ENCODE data around the gene ACTN1.
A peak's percentile ranks its signal among the peaks of the same experiment; 100 is the strongest.

The ACTN1 gene

GRCh38 chr14:68884031-68885030 lies 94.8 kb downstream of the ACTN1 start:
- no peak for DNase-seq

GRCh38 chr14:68882235-68882634 lies 96.9 kb downstream of the ACTN1 start:
- DNase-seq = no peak

- no peak for DNase-seq
Observed at GRCh38 chr14:68881396-68881795, 97.7 kb downstream of the ACTN1 start.

DNA sequence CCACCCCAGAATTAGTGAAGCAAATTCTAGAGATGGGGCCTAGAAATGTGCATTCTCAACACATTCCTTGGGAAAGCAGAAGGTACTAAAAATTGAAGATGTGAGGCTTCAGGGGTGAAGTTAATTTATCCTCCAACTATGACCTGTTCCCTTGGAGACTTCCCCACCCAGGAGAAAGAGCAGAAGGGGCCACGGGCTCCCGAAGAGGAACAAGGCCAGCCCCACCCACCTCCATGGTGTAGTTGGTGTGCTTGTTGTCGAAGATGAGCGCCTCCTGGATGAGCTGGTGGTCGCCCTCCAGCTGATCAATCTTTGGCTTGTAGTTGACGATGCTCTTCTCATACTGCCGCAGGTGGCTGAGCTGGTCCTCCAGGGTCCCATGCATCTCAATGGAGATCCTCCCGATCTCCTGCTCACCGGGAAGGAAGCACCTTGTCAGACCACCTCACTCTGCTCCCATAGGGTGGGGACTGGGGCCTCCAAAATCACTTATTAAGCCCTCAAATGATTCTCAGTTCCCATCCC lies 98.5 kb downstream of the ACTN1 start:
- no peak for DNase-seq

DNA sequence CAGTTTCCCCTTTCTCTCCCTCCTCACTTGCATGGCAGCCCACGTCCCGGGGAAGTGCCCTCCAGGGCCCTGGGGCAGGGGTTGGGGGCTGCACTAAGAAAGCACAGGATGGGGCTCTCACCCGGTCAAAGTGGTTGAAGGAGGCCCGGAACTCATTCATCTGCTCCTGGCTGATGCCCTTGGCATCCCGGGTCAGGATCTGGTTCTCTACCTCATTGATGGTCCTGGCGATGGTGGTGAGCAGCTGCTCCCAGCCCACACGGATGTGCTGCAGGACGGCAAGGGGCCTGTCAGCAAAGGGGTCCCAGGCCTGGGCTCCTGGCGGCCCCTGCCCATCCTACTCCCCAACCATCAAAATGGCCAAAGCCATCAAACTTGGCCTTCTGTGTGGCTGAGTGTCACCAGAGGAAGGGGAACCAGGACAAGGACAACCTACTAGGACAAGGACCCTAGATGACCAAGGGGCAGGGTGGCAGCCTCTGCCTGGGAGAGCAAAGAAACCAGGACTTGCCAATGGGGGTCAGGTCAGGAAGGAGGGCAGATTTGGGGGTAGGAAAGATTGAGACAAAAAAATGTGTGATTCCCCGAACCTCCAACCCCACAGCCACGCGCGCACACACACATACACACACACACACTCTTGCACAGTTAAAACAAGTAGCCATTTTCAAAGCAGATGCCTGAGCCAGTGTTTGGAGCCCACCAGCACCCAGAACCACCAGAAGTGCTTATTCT lies 99.1 kb downstream of the ACTN1 start:
- no peak for DNase-seq

GRCh38 chr14:68879321-68879781 lies 99.8 kb downstream of the ACTN1 start:
- DNase-seq = no peak

DNA sequence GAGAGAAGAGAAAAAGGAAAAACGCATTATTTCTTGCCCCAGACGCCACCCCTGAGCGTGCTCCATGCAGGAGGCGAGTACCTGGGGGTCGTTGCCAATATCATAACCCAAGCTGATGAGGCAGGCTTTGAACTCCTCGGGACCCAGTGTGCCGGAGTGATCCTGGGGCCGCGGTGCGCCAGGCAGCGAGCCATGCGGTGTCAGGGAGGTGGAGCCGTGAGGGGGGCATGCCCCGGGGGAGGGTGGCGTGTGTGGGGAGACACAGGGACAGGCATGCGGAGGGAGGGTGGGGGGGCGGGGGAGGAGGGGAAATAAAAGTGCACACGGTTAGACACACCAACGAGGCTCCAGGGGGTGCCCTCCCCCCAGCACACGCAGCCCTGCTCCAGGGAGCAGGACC lies 100.2 kb downstream of the ACTN1 start:
- DNase-seq = no peak

DNA sequence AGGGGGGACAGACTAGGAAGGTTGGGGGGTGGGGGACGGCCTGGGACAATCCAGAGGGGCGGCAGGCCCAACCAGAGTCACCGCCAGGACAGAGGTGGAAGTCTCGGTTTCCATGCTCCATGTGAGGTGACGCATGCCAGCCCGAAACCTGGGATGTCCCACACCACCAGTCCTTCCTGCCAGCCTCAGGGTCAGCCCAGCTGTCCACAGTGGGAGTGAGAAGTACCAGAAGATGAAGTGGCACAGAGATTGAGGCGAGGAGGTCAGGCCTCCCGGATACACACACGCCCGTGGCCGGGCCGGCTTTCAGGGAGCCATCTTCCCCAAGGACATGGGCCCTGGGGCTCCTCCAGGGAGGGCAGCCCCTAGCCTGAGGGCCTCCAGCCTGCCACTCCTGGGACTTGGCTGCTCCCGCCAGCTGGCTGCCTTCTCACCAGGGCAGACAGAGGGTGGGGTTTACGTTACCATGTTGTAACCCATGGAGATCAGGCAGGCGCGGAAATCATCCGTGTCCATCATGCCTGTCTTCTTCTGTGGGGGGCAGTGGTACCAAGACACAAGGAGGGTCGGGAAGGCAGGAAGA lies 101.0 kb downstream of the ACTN1 start:
- DNase-seq = no peak

GRCh38 chr14:68876976-68877375 lies 102.1 kb downstream of the ACTN1 start:
- no peak for DNase-seq

DNA sequence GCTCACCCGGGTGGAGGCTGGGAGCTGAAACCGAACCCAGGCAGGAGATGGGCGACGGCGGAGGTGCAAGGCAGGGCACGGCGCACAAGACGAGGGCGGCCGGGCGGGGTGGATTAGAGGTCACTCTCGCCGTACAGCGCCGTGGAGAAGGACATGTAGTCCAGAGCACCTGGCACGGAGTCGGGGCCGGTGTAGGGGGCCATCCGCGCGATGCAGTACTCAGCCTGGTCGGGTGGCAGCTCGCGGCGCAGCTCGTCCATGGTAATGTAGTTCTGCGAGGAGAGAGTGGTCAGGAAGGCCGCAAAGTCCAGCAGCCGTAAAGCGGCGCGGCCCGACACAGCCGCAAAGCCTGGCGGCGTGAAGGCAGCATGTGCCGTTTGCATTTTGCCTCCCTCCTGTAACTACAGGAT lies 104.4 kb downstream of the ACTN1 start:
- no peak for DNase-seq

DNA sequence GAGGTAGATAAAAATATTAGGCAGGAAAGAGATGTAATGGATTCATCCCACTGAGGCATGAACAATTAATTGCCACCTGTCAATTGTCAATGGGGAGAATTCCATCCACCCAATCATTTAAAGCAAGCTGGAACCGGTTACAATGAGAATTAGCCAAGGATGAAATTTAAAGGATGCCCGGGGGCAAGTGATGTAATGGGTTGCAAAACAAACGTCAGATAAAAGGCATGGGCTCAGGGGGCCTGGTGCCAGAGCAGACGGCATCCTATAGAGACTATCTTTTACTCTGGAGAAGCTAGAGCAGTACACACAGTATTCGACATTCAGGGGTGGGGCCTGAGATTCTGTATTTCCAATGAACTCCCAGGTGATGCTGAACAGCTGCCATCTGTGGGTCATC lies 105.7 kb downstream of the ACTN1 start:
- DNase-seq = no peak

DNA sequence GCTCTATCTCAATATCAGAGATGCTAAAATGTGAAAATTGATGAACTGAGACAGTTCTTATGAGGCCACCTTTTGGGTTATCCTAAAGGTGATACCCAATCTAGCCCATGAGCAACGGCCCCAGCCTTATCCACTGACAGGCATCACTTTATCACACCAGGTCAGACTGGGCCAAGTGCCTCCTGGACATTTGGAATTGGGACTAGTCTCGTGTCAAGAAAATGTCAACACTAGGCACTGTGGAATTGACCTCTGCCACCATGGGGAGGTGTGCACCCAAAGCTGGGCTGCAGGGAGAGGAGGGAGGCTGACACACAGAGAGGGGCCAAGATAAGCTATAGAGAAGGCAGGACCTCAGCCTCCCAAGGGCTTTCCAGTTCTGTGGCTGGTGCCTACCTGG lies 107.7 kb downstream of the ACTN1 start:
- no peak for DNase-seq

- no peak for DNase-seq
Observed at GRCh38 chr14:68866991-68867533, 112.0 kb downstream of the ACTN1 start.

DNA sequence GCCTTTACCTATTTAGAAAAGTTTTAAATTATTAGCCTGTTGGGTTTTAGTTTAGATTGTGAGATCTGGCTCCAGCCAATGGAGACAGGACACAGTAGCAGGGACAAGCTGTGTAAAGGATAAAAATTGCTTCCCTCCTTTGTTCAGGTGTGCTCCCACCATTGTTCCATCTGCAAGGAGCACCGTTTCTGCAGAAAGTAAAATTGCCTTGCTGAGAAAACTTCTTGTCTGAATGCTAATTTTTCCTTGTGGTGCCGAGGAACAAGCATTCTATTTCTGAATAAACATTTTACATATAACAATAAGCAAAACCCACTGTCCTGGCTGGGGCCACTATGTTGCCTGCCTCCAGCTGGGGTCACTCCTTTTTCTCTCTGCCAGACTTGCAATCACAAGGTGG lies 113.6 kb downstream of the ACTN1 start:
- DNase-seq = no peak

DNA sequence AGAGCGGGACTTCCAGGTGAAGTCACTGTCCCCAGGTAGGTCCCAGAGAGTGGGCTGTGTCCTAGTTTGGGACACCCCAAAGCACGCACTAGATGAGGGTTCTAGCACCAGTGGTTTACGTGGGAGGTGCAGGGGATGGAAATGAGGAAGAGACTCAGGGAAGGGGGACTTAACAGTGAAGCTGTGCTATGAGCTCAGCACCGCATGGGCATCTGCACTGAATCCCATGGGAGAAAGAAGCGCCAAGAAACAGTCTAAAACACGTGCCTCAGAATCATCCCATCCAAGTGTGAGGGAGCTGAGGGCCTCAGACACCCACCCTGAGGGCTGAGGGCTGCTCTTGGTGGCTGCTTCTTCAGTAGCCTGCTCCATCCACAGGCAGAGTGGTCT lies 114.7 kb downstream of the ACTN1 start:
- DNase-seq = no peak

- DNase-seq = no peak
Observed at GRCh38 chr14:68863610-68864360, 115.3 kb downstream of the ACTN1 start.

GRCh38 chr14:68862954-68863594 lies 116.0 kb downstream of the ACTN1 start:
- peak; percentile 51 for DNase-seq

DNA sequence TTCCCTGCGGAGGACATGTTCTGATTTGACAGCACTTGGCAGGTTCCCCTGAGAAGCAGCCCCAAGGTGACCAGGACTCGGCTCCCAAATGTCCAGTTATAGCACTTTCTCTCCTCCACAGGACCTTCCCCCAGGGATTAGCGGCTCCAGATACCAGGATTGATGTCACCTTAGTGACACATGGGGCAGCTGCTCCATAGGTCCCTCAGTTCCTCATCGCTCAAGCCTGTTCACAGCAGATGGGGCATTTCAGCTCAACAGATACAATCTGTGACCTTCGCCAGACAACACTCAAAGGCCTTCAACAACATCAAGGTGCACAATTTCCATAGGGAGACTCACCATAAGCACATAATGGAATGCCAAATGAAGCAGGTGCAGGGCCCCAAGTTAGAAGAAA lies 118.3 kb downstream of the ACTN1 start:
- no peak for DNase-seq

DNA sequence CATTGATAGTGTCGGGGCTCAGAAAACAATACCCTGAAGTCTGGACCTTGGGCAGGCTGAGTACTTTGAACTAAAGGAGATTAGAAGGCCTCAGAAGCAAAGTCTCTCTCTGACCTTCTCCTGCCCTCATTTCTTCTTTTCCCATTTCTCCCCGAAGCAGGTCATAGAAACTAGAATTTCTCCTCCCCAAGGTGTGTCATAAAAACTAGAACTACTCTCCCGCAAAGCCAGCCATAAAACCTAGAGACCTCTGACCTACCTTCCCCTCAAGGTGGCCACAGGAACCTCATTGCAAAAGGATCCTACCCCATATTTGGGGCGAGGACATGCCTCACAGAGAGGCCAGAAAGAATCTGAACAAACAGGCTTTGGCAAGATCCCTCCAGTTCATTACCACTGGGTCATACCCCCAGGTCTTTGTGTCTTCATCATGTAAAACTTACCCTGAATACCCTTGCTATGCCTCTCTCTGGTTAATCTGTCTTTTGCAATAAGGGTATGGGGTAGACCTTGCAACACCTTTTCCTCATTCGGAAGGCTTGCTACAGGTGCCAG lies 121.5 kb downstream of the ACTN1 start:
- no peak for DNase-seq

- DNase-seq = no peak
Observed at GRCh38 chr14:68856572-68856971, 122.5 kb downstream of the ACTN1 start.

DNA sequence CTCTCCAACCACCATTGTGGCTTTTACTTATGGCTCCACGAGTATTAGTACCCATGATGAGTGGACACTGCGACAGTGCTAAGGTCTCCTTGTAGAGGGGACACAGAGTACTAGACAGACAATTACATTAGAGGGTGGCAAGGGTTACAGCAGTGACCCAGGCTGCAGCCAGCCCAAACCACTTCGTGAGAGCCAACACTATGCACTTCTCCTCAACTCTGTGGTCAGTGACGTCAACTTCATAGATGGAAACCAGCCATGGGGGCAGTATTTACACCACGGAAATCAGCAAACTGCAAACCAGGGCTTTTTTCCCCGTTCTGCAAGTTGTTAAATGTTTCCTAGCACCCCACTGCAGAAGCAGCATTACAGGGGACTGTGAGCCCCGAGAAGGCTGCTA lies 124.7 kb downstream of the ACTN1 start:
- no peak for DNase-seq

All from stimulated activated naive CD4-positive, alpha-beta T cell treated with Interleukin-2 at 50 U/mL for 16 hours (primary cell).